Stimulated activated naive CD4-positive, alpha-beta T cell (primary cell): ENCODE results near the gene NRG3.

ENCODE experiments used
- DNase-seq, 6 experiments: peaks; one replicate each; lab custom pipeline; 2025; lab: John Stamatoyannopoulos, UW

The NRG3 gene

DNA sequence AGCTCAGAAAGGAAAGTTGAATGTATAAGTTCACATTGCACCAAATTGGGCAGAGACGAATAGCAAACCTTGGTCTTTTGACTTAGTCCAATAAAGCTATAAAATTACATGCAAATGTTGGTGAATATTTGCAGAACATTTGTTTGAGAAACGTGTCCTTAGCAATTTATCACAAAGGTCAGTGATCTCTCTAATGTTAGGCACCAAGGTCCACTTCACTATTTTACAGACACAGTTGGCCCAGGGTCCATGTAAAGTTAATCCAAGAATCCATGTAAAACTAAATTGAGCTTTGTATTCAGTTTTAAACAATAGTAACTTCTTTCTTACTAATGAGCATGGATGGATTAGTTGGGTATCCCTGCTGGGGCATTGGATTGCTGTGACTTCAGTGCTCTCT, 617.7 kb downstream of the NRG3 start:
- DNase-seq, result no peak

DNA sequence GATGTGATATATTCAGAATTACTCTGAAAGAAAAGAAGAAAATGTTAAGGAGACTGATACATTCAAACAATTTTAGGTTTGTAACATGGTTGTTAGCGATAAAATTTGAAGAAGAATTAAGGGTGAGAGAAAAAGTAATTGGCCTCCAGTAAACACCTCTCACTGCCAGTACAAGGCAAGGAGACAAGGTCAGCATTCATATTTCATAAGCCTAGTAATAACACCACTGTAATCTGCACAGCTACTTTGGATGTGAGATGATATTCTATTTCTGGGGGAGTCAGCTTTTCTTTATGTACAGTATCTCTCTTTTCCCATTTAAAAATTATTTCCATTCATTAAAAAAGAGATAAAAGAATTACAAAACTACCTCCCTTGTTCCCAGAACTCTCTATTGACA, 621.1 kb downstream of the NRG3 start:
- no peak for DNase-seq

DNA sequence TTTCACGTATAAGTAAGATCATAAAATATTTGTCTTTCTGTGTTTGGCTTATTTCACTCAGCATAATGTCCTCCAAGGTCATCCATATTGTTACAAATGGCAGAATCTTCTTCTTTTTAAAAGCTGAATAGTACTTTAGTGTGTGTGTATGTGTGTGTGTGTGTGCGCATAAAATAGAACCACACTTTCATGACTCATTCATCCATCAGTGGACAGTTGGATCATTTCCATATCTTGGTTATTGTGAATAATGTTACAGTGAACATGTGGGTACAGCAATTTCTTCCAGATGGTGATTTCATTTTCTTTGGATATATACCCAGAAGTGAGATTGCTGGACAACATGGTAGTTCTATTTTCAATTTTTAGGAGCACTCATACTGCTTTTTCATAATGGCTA, 622.4 kb downstream of the NRG3 start:
- DNase-seq, result no peak

DNA sequence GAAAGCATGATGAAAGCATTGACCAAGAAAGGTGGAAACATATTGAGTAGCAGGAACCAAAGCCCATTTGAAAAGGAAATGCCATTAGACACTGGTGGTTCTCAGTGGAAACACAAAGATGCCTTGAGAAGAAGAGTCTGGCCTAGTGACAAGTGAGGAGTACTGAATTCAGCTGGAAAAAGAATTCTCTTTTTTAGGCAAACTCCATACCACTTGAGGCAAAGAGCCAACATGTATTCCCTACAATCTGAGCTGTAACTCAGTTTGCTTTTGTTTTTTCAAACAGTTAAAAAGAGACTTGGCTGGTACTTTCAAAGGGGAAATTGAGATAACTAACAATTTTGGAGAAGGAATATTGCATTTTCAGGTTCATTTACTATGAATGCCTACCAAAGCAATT, 624.0 kb downstream of the NRG3 start:
- DNase-seq, result no peak

DNA sequence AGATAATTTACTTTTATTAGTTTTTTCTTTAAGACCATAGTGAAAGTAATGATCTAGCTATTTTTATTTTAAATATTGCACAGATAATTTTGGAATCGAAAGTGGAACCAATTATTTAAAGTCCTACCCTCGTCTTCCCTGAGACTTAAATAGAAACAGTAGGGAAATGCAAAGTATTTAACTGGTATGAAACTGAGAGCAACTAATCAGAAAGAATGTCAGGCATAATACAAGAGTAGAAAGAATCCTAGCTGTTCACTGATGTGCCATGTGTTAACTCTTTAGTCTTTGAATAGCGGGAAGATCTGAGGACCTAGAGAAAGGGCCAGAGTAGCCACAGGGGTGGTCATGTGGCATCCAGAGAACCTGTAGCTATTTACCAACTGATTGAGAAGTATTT, 630.0 kb downstream of the NRG3 start:
- DNase-seq, result no peak

DNA sequence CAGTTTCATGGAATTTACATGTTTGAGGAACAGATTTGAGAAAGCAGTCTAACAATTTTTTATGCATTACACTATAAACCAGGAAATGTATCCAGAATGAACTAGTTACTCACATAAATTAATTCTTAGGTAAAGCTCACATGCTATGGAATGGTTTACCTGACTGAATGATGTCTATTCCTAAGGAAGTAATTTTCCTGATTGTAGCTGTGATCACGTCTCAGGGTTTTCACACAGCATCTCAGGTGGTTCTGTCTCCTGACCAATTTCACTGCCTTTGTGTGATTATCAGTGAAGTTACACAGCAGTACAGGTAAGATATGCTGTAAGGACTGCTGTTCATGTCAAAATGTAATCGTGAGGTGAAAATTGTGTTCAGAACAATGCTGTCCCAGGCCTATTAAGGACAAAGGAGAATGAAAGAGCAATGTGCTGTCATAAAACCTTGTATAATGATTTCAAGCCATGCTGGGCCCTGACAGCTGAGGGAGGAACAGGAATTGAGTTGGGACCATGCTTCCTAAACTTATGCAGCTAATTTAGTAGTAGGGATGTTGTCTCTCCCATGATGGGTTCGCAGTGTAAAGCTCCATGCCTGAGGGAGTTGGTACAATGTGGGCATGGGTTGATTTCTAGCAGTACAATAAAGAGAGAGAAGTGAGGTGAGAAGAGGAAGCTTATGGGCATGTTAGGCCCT, 631.8 kb downstream of the NRG3 start:
- DNase-seq, result no peak

DNA sequence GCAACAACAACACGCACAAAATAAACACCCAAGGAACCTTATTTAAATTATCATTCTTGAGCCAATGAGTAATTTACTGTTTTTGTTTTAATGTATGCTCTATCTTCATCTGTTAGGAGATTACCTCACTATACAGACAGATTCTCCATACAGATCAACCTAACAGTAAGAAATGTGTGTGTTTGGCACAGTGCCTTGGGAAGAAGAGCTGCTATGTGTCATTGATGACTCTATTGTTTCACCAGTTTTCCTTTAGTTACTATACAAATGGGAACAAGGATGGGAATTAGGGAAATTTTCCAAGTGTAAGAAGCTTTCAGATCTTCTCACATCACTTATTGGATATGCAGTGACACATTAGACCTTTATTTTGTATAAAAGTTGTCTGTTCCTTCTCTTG, 640.3 kb downstream of the NRG3 start:
- no peak for DNase-seq

DNA sequence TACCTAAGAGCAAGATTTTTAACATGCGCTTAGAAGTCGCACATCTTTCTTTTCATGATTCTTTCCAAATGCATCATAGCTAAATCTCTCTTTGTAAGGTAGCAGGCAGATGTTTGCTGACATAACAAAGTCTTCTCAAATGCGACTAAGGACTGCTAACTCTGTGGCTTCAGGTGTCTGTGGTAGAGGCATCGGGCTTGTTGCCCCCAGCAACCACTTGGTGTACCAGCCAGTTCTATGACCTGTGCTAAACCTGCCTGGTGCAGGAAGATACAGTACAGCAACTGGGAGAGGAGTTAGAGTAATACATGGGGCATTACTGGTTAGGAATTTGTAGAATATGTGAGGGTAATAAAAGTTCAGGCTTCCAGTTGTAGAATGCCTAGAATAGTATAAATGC, 654.1 kb downstream of the NRG3 start:
- DNase-seq, result no peak

DNA sequence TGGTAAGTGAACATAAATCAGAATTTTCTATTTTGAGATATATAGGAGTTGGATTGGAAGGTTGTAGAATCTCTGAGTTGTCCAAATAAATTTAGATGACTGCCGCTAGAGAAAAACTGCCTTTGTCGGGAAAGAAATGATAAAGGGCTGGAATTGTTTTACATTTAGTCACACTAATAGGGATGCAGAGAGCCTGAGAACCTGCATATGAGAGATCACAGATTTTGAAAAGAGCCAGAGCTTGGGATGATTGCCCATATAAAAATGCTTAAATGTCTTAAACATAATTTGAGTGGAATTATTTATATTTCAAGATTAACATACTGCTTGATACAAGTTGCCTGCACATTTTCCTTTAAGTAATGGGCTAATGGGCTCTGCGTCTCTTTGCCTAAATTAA, 660.5 kb downstream of the NRG3 start:
- no peak for DNase-seq

DNA sequence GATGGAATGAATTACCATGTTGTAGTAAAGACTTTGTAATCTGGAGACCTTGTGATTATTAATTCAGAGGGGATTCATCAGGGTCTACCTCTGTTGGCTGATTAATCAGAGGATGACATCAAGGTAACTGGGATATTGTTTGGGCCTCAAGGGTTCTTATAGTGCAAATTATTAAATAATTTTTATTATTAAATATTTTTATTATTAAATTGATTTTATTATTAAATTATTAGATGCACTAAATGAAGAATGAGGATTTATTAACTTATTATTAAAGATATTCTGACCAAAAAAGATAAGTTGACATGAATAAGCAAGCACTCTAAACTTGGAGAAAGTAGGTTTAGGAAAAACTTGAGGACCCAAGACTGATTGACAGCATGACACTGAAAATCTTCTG, 661.7 kb downstream of the NRG3 start:
- no peak for DNase-seq

DNA sequence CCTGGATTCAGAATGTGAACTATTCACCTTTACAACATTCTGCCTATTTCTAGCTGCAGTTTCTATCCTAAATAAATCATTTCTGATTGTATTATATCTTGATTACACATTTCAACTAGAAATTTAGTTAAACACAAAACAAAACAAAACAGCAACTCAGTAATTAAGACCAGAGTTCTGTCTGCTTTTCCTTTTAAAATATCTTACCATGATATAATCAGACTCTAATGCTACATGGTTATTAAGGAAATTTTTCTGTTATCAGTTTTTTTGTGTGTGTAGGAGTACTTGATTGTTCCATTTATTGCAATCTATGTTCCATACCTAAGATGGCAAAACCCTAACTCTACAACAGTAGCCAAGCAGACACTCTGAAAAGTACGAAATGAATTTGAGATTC, 663.3 kb downstream of the NRG3 start:
- no peak for DNase-seq

DNA sequence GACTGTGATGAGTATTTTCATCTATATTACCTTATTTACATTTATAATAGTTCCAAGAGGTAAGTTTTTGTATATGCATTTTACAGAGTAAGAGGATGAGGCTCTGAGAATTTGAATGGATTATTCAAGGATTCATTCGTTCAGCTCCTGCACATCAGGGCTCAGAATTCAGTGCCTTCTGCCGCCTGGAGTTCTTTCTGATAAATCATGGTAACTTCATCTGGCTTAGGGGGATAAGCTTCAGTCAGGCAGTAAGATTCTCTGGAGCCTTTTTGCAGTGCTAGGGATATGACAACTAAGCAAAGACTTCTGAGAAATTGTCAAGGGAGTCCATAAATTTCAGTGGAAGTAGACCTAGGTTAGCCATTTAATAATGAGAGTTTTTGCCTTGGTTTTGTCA, 668.6 kb downstream of the NRG3 start:
- no peak for DNase-seq

DNA sequence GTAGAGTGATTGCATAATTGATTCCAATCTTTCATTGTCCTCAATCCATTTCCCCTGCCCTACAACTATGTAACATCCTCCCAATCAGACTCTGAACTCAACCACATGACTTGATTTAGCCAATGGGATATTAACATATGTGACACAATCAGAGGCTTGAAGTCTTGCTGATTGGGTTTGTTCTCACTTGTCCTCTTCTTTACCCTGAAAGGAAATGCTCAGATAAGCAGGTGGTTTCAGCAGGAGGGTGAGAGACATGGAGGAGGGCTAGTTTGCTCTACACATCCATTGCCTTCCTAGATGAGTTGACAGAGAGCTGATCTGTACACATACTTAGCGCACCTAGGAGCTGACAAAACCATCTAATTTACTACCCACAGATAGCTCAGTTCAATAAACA, 669.4 kb downstream of the NRG3 start:
- no peak for DNase-seq

DNA sequence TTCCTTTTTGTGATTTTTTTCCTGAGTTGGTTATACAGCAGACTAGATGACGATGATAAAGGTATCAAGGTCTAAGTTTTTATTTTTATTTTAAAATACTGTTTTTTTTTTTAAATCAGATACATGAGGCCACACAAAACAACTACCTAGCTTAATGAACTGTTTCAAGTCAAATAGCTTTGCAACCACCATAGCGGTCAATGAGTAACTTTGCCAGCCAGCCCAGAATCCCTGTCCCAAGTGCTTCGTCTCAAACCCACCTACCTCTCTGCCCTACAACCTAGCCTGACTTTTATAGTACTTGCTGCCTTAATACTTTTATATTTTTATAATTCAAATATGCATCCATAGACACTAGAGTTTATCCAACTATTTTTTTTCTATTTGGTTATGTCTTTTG, 676.5 kb downstream of the NRG3 start:
- DNase-seq, result no peak

DNA sequence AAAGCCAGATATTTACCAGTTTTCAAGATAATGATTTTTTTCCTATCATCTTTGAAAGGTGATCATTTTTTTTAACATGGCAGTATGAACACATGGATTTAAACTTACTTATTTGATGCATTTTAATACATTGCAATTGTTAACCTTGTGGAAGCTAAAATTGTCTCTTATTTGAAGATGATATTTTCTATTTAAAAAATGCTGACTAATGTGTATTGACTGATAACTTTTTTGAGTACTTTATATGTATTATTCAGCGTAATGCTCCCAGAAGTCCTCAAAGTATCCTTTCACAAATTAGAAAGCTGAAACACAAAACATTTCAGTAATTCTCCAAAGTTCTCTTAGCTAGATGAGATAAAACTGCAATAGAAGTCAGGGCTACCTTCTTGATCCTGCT, 677.3 kb downstream of the NRG3 start:
- no peak for DNase-seq

DNA sequence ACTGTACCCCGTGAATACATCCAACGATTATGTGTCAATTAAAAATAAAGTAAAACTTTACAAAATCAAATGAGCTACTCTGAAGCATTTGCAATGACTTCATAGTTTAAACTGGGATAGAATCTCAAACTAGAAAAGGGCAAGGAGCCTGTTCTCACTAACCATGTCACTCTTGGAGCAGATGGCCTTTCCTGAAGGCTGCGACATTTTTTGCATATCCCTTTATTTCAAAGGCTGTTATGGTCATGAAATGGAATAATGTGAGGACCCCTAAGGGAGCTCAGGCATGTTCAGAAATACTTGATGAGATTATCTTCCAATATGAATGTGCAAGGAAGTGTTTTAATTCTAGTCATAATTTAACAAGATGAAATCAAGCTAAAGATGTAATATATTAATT, 679.4 kb downstream of the NRG3 start:
- no peak for DNase-seq

DNA sequence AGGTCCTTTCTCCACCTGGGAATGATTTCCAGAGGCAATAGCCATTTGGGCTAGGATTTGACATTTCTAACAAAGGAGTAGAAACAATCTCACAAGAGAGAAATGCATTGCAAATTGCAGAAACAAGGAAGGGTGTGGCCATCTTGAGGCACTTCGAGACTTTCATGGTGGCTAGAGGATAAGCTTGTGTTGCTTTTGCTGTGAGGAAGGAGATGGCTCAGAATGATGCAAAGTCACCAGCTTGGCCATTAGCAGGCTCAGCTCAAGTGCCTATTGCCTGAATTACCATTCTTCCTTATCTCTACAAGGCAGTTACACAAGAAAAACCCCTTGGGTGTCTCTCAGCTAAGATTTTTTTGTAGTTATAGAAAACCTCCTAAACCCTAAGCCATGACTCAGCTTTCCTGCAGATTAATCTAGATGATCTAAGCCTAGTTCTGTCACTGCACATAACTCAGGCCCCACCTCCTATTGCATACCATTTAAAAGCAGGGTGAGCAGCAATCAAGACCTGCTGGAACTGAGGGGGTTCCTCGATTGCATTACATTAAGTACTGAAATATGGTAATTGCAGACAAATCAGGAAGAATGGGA, 683.1 kb downstream of the NRG3 start:
- no peak for DNase-seq

DNA sequence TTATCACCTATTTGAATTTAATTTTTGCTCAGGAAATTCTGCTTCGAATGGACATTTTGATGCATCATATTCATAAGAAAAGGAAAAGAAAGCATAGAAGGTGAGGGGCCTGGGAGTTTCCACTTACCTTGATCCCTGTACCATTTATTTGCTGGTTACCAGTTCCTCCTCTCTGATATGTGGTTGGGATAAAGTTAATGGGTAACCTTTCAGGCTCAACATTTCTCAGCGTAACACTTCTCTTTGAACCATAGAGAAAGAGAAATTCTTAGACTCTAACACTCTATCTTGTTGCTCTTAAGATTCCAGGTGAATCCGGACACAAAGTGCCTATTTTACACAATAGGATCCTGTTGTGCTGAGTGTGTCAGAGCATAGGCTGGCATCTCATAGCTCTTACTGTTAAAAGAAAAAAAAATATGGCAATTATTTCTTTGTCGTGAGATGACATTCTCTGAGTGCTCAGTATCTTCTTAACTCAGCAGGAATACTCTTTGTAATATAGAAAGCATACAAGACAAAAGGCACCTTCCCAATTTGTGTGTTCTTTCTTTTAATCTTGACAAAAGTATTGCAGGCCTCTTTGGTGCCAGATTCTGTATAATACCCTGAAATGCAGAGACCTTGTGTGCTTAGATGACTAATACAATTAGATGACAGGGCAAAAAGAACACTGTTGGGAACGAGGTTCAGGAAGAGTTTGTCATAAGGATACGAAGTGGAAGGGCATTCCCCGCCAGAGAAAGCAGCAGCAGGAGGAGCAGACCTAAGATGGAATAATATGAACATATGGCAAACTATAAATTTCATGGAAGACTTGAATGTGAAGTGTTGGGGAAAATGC, 689.6 kb downstream of the NRG3 start:
- DNase-seq, result no peak

DNA sequence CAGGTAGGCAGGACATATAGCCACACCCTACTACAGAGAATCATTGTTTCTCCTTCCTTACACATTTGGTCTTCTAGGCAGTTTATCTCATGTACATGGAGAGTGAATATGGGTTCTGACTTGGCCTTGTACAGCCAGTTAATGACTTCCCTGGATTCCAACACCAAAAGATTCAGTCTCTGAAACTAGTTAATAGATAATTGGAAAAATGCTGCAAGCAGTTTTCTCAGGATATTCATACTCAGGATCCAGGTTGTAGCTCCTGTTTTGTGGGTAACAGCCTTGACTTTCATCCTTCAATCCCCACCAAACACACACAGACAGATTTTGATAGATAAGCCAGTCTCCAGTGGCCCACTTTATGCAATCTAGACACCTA, 690.2 kb downstream of the NRG3 start:
- no peak for DNase-seq

DNA sequence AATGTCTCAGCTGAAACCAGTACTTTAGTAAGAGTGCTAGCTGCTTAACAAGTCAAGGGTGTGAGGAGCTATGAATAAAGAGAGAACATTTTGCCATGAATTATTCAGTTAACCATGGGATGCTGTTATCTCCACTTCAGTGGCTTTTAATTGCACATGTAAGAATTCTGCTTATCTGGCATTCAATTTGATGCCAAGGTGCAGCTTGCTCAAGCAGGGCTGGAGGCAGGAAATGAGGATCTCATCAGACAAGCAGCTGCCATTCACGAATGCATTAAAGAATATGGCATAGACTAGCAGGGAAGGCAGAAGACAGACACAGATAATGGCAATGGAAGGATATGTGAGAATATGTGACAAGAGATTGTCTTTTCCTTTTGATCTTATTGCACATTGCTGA, 697.8 kb downstream of the NRG3 start:
- no peak for DNase-seq

DNA sequence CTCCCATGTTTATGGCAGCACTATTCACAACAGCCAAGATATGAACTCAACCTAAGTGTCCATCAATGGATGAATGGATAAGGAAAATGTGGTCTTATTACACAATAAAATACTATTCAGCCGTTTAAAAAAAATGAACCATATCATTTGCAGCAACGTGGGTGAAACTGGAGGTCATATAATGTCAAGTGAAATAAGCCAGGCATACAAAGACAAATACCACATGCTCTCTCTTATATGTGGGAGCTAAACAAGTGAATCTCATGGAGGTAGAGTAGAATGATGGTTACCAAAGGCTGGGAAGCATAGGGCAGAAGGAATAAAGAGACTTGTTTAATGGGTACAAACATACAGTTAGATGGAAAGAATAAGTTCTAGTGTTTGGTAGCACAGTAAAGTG, 699.1 kb downstream of the NRG3 start:
- no peak for DNase-seq

DNA sequence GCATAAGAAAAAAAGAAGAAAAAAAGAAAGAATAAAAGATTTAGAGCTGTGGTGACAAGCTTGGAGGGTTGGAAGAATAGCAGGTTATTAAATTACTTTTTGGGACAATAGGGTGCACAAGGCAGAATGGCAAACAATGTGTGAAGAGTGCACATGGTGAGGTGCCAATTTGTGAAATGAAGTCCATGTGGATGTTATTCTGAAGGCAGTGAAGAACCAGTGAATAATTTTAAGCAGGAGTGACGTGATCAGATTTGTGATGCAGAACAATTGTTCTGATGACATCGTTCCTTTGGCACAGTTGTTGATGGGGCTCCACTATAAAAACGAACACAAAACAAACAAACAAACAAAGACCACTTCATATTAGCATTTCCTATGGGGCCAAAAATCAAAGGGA, 700.3 kb downstream of the NRG3 start:
- DNase-seq, result no peak

DNA sequence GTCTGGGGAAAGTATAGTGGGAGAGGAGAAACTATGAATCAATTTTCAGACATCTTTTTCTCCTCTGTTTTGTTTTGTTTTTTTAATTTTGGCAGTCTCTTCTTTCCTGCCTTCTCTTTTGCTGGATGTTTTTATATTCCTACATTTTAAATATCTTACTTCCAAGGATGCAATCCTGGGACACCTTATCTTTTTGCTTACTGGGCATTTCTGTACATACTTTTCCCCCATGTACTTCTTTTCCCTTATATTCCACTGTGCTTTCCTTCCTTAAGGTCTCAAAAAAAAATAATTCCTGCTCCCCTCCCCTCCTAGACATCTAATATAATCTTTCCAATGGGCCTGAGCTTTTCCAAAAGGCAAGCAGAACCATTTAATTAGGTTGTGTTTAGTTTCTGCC, 701.1 kb downstream of the NRG3 start:
- no peak for DNase-seq

DNA sequence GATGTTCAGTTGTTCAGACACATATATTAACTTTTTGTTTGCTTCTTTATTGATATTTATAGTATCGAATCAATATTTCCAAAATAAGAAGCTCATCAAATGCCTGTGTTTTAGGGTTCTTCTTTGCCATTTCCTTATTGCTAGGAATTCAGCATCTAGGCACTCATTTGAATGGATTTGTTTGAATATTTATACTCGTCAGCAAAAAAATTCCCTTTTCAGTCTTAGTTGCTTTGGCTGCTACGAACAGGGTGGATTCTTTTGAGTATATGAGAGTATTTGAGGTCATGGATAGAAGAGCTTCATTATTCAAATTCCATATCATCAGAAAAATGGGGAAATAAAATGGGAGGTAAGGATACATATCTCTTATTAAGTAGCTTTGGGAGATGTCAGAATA, 706.9 kb downstream of the NRG3 start:
- no peak for DNase-seq
